ENCODE data around the gene SLIT3.

GRCh38 chr5:169185626-169186025 lies 115.3 kb downstream of the SLIT3 start:
- TF ChIP-seq, protein P1, sequence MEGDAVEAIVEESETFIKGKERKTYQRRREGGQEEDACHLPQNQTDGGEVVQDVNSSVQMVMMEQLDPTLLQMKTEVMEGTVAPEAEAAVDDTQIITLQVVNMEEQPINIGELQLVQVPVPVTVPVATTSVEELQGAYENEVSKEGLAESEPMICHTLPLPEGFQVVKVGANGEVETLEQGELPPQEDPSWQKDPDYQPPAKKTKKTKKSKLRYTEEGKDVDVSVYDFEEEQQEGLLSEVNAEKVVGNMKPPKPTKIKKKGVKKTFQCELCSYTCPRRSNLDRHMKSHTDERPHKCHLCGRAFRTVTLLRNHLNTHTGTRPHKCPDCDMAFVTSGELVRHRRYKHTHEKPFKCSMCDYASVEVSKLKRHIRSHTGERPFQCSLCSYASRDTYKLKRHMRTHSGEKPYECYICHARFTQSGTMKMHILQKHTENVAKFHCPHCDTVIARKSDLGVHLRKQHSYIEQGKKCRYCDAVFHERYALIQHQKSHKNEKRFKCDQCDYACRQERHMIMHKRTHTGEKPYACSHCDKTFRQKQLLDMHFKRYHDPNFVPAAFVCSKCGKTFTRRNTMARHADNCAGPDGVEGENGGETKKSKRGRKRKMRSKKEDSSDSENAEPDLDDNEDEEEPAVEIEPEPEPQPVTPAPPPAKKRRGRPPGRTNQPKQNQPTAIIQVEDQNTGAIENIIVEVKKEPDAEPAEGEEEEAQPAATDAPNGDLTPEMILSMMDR (IDR thresholded peaks at IDR 0.05) = no peak
- TF ChIP-seq EP300 (IDR thresholded peaks at IDR 0.05) (no peak), POLR2A (IDR thresholded peaks at IDR 0.05) (no peak), POLR2AphosphoS5 (IDR thresholded peaks at IDR 0.05) (no peak)
